H1 (cell line): ENCODE measurements around the gene DUSP12. TPM values are rescaled to one million over a fixed set of nuclear protein-coding genes. Genes with fewer than 3 reads are reported as not detected.

Experiments
- CTCF ChIA-PET: fragments of 300-600 bp; sonication (Branson Sonifier 250); formaldehyde crosslinking; loops from one replicate; lab custom pipeline; 2021; ENCODE audit not compliant: partially characterized antibody; lab: Charles Lee
- POLR2A ChIA-PET: fragments of 300-600 bp; sonication (Branson Sonifier 250); formaldehyde crosslinking; loops from one replicate; lab custom pipeline; 2021; ENCODE audit warnings: inconsistent platforms; ENCODE audit not compliant: partially characterized antibody; lab: Charles Lee
- DNase-seq, 2 experiments: peaks; one replicate each; pipeline versions ENCODE4 v3.0.0 to v3.0.0-alpha.2; 2010 to 2022; ENCODE audit warnings: low spot score in 2 of 2, low read depth in 1 of 2, mixed read lengths in 1 of 2
- FAIRE-seq: peaks from 2 replicates; lab custom pipeline; 2011; peaks lifted over from hg19 to GRCh38; lab: Jason Lieb, UNC
- H2AFZ ChIP-seq: 2 replicates; pipeline ENCODE4 v1.8.1; 2012; ENCODE audit warnings: low read length, inconsistent platforms
- H2AK5ac ChIP-seq: 2 replicates; pipeline ENCODE4 v1.6.1; 2013; ENCODE audit warnings: low read depth, low read length
- H2BK120ac ChIP-seq: replicated peaks from 2 replicates; pipeline ENCODE3; 2013; ENCODE audit warnings: low read depth, low read length, inconsistent platforms
- H2BK12ac ChIP-seq: 2 replicates; pipeline ENCODE4 v1.6.1; 2013; ENCODE audit warnings: low read depth, low read length
- H2BK15ac ChIP-seq: 2 replicates; pipeline ENCODE4 v1.6.1; 2013; ENCODE audit warnings: low read length
- H2BK20ac ChIP-seq: 2 replicates; pipeline ENCODE4 v1.6.1; 2013; ENCODE audit warnings: low read length
- H2BK5ac ChIP-seq: 2 replicates; pipeline ENCODE4 v1.6.1; 2013; ENCODE audit warnings: low read depth, low read length
- H3K14ac ChIP-seq: 2 replicates; pipeline ENCODE4 v1.6.1; 2013; ENCODE audit warnings: inconsistent platforms; ENCODE audit not compliant: insufficient read length
- H3K18ac ChIP-seq: 2 replicates; pipeline ENCODE4 v1.6.1; 2013; ENCODE audit warnings: low read length; ENCODE audit errors: extremely low read depth
- H3K23ac ChIP-seq: 2 replicates; pipeline ENCODE4 v1.6.1; 2013; ENCODE audit warnings: inconsistent platforms; ENCODE audit not compliant: insufficient read length
- H3K23me2 ChIP-seq: 2 replicates; pipeline ENCODE4 v1.6.1; 2013; ENCODE audit warnings: low read depth, low read length
- H3K27ac ChIP-seq: 2 replicates; pipeline ENCODE4 v1.6.1; 2011; ENCODE audit warnings: low read depth, low read length, inconsistent platforms
- H3K27me3 ChIP-seq, 4 experiments: replicated peaks in 1 of 4; 1 replicate in 1 of 4; 2 replicates in 3 of 4; pipeline versions ENCODE4 v1.6.1 to v1.8.1; 2011 to 2013; ENCODE audit warnings: low read length in 3 of 4, mild to moderate bottlenecking in 3 of 4, inconsistent platforms in 2 of 4, mixed read lengths in 2 of 4, moderate library complexity in 1 of 4; ENCODE audit not compliant: control insufficient read depth in 3 of 4, insufficient read depth in 3 of 4; ENCODE audit errors: extremely low read depth in 1 of 4
- H3K36me3 ChIP-seq, 4 experiments: 2 replicates each; pipeline versions ENCODE4 v1.6.1 to v1.8.1; 2011 to 2013; ENCODE audit warnings: mild to moderate bottlenecking in 4 of 4, low read length in 3 of 4, moderate library complexity in 2 of 4, control low read depth in 1 of 4, inconsistent platforms in 1 of 4; ENCODE audit not compliant: insufficient read depth in 4 of 4, control insufficient read depth in 2 of 4
- H3K4ac ChIP-seq: replicated peaks from 2 replicates; pipeline ENCODE3; 2013; ENCODE audit warnings: low read length, low read depth, mixed read lengths, inconsistent platforms; ENCODE audit not compliant: insufficient read length
- H3K4me1 ChIP-seq, 4 experiments: replicated peaks in 1 of 4; 1 replicate in 1 of 4; 2 replicates in 3 of 4; pipeline versions ENCODE4 v1.6.1 to v1.8.1; 2011 to 2013; ENCODE audit warnings: low read length in 3 of 4, inconsistent platforms in 2 of 4, mixed read lengths in 1 of 4; ENCODE audit not compliant: insufficient read depth in 4 of 4, control insufficient read depth in 3 of 4
- H3K4me2 ChIP-seq, 2 experiments: 2 replicates each; pipeline versions ENCODE4 v1.6.1 to v1.8.1; 2011 to 2013; ENCODE audit warnings: low read depth in 2 of 2, low read length in 2 of 2, control low read depth in 1 of 2, inconsistent platforms in 1 of 2, mild to moderate bottlenecking in 1 of 2; ENCODE audit not compliant: insufficient read depth in 1 of 2
- H3K4me3 ChIP-seq, 4 experiments: fragments of 200-600, 300-600 bp in 1 of 4; sonication (generic), shearing (Covaris generic), sonication (Bioruptor Twin) in 1 of 4; 2 replicates each; pipeline versions ENCODE4 v1.5.1 to v1.8.1; 2011 to 2016; ENCODE audit warnings: low read length in 4 of 4, low read depth in 3 of 4, control low read depth in 2 of 4, inconsistent platforms in 2 of 4, mild to moderate bottlenecking in 2 of 4, mixed read lengths in 1 of 4, moderate library complexity in 1 of 4; ENCODE audit not compliant: insufficient read depth in 2 of 4; ENCODE audit errors: extremely low read depth in 1 of 4
- H3K56ac ChIP-seq: replicated peaks from 2 replicates; pipeline ENCODE3; 2013; ENCODE audit warnings: low read depth, mild to moderate bottlenecking, mixed read lengths, low read length, inconsistent platforms; ENCODE audit not compliant: insufficient read length
- H3K79me1 ChIP-seq: 2 replicates; pipeline ENCODE4 v1.6.1; 2013; ENCODE audit warnings: low read depth, low read length, control low read depth
- H3K79me2 ChIP-seq, 2 experiments: 2 replicates each; pipeline versions ENCODE4 v1.6.1 to v1.8.1; 2012 to 2013; ENCODE audit warnings: low read length in 2 of 2, mild to moderate bottlenecking in 2 of 2, inconsistent platforms in 1 of 2; ENCODE audit not compliant: insufficient read depth in 2 of 2, control insufficient read depth in 1 of 2
- H3K9ac ChIP-seq, 4 experiments: replicated peaks in 1 of 4; 1 replicate in 1 of 4; 2 replicates in 3 of 4; pipeline versions ENCODE4 v1.6.1 to v1.8.1; 2011 to 2013; ENCODE audit warnings: low read depth in 3 of 4, low read length in 3 of 4, control low read depth in 2 of 4, mild to moderate bottlenecking in 2 of 4, moderate library complexity in 2 of 4, inconsistent platforms in 1 of 4; ENCODE audit errors: extremely low read depth in 1 of 4
- H3K9me3 ChIP-seq, 2 experiments: 2 replicates each; pipeline versions ENCODE4 v1.6.1 to v1.8.1; 2012 to 2013; ENCODE audit warnings: mild to moderate bottlenecking in 2 of 2, moderate library complexity in 2 of 2, control low read depth in 1 of 2, inconsistent platforms in 1 of 2, low read depth in 1 of 2, low read length in 1 of 2, mixed read lengths in 1 of 2; ENCODE audit not compliant: insufficient read depth in 2 of 2
- H4K20me1 ChIP-seq, 2 experiments: replicated peaks in 1 of 2; 2 replicates each; pipeline versions ENCODE3 to v1.8.1; 2011 to 2013; ENCODE audit warnings: inconsistent platforms in 2 of 2, low read length in 2 of 2, mild to moderate bottlenecking in 1 of 2; ENCODE audit not compliant: insufficient read depth in 2 of 2, control insufficient read depth in 1 of 2
- H4K5ac ChIP-seq: 2 replicates; pipeline ENCODE4 v1.6.1; 2013; ENCODE audit warnings: low read length, low read depth, mixed read lengths, inconsistent platforms; ENCODE audit not compliant: insufficient read length
- H4K8ac ChIP-seq: 2 replicates; pipeline ENCODE4 v1.8.0; 2013; ENCODE audit warnings: mild to moderate bottlenecking, moderate library complexity, low read length, inconsistent platforms; ENCODE audit not compliant: insufficient read depth; ENCODE audit errors: extremely low read depth
- H4K91ac ChIP-seq: replicated peaks from 2 replicates; pipeline ENCODE3; 2013; ENCODE audit warnings: low read length, mixed read lengths, inconsistent platforms; ENCODE audit not compliant: insufficient read length
- CEBPB ChIP-seq: IDR thresholded peaks from 2 replicates; pipeline ENCODE4 v1.6.1; 2012; ENCODE audit warnings: low read depth, low read length
- GABPA ChIP-seq: IDR thresholded peaks from 2 replicates; pipeline ENCODE4 v1.6.1; 2011; ENCODE audit warnings: mild to moderate bottlenecking, low read length, moderate library complexity, borderline replicate concordance; ENCODE audit not compliant: insufficient read depth
- WGBS, 2 experiments: shearing (Covaris generic) in 1 of 2; methylation state at CpG; one replicate each; pipeline versions ENCODE4 v1.1.6 to v1.1.7; 2013 to 2015; ENCODE audit warnings: low lambda C conversion rate in 2 of 2, mixed read lengths in 2 of 2, inconsistent platforms in 1 of 2, low coverage in 1 of 2, missing lambda C conversion rate in 1 of 2; ENCODE audit not compliant: insufficient replicate concordance in 2 of 2, insufficient coverage in 1 of 2, insufficient read length in 1 of 2; ENCODE audit errors: extremely low coverage in 1 of 2, missing lambda C conversion rate in 1 of 2; 5-methylcytosine and 5-hydroxymethylcytosine counted together
- polyA plus RNA-seq, 7 experiments: library from polyadenylated mRNA; depleted of rRNA in 3 of 7; stranded (reverse) in 5 of 7; unstranded in 2 of 7; fragments of >200 nt in 5 of 7; fragments of 200-250 nt in 2 of 7; gene quantifications; 1 replicate in 5 of 7; 2 replicates in 1 of 7; 4 replicates in 1 of 7; pipeline versions ENCODE4 v1.2.1 to v1.2.3, GENCODE V29; 2011 to 2013; ENCODE audit warnings: missing spikeins in 2 of 7, mixed read lengths in 2 of 7
- total RNA-seq: library from RNA; stranded (reverse); fragmentation: NEBNext Ultra II Directional; extraction: Animal tissue kit (Norgen Biotek cat#: 25700); gene quantifications from 2 replicates; pipeline ENCODE4 v1.2.1, GENCODE V29; 2021

DUSP12 gene
- total and polyA plus RNA-seq, 2 of the 8 experiments (the other 6 are each of a cell fraction or from before 2014, with no cell fraction given) = 27.6 to 33.9 TPM

GRCh38 chr1:161790587-161791317 is 41.2 kb downstream of the DUSP12 start:
- Histone ChIP-seq H2BK120ac (no peak overlapping the region), H2BK5ac (no peak overlapping the region), H3K4ac (no peak overlapping the region), H3K4me2 (no peak overlapping the region), H4K5ac (no peak overlapping the region), H3K9ac (no peak overlapping the region), H2AK5ac (no peak overlapping the region), H3K36me3 (peaks cover 0 to 8% (median 0%) of the 10 kb centered on the region in 4 experiments; a peak in 3 of 8 replicates), H3K4me1 (no peaks in the 10 kb centered on the region), H3K23ac (no peak overlapping the region), H3K14ac (no peak overlapping the region), H4K20me1 (peaks cover 0 to 3% of the 10 kb centered on the region in 2 experiments), H3K79me1 (no peaks in the 10 kb centered on the region), H3K56ac (no peak overlapping the region), H4K91ac (no peak overlapping the region), H2BK20ac (no peak overlapping the region), H3K4me3 (no peak overlapping the region), H3K79me2 (no peaks in the 10 kb centered on the region), H3K27me3 (peaks cover 0 to 1% (median 0%) of the 10 kb centered on the region in 4 experiments; a peak in 1 of 7 replicates), H2BK12ac (no peak overlapping the region), H4K8ac (no peak overlapping the region), H3K23me2 (no peaks in the 10 kb centered on the region; the same call in 1 of the 2 replicates), H3K27ac (no peak overlapping the region), H3K9me3 (no peaks in the 10 kb centered on the region), H3K18ac (no peak overlapping the region), H2BK15ac (no peak overlapping the region), H2AFZ (no peak overlapping the region)
- TF ChIP-seq CEBPB = peak; percentile 64
- no peak for TF ChIP-seq GABPA
- FAIRE-seq = no peak
- 87% methylated on average over 4 of the region's 4 CpGs; no CpG with 5 or more reads in 1 of the 2 experiments for WGBS, 2 experiments
- ChIA-PET CTCF (interaction anchor here (1.0 to 10.0 kb wide), 3 partner anchors 234 to 258 kb away, joined by 4 to 180 read pairs (median 12); partner anchors contain the start of gene OLFML2B), POLR2A (no interaction called here)
- no peak for DNase-seq
